MCF 10A (cell line): ENCODE results near the gene WTIP. TPM values are rescaled to one million over a fixed set of nuclear protein-coding genes. Genes with fewer than 3 reads are reported as not detected.
"Not testable (repeated sequence)": the region's sequence is repeated elsewhere in the genome, so short reads cannot be mapped to it uniquely, and the experiment has no call there.

ENCODE experiments used
- BruUV-seq: library from RNA; stranded (reverse); fragments of 400-500 nt; replicated peaks from 2 replicates; lab custom pipeline; 2021; lab: Mats Ljungman, UMichigan
- CTCF ChIA-PET: fragments of 300-600 bp; sonication (Branson Sonifier 250); formaldehyde crosslinking; extraction: SDS; loops from one replicate; lab custom pipeline; 2021; ENCODE audit warnings: antibody characterized with exemption, inconsistent platforms; lab: Yijun Ruan, JAX
- POLR2A ChIA-PET: fragments of 300-600, 350-650 bp; sonication (Branson Sonifier 250); formaldehyde crosslinking; extraction: SDS; loops from one replicate; lab custom pipeline; 2020; ENCODE audit warnings: antibody characterized with exemption, inconsistent platforms; lab: Yijun Ruan, JAX
- DNase-seq: peaks from one replicate; pipeline ENCODE4 v3.0.0-alpha.2; 2018; ENCODE audit not compliant: unreplicated experiment
- H3K27ac Mint-ChIP-seq: one replicate; pipeline ENCODE4 v1.8.0; 2022; ENCODE audit warnings: mild to moderate bottlenecking, low read depth, mixed read lengths; ENCODE audit not compliant: unreplicated experiment
- H3K27me3 Mint-ChIP-seq: one replicate; pipeline ENCODE4 v1.8.0; 2022; ENCODE audit warnings: mixed read lengths; ENCODE audit not compliant: insufficient read depth, unreplicated experiment
- H3K36me3 Mint-ChIP-seq: one replicate; pipeline ENCODE4 v1.8.0; 2022; ENCODE audit warnings: mild to moderate bottlenecking, moderate library complexity, mixed read lengths; ENCODE audit not compliant: insufficient read depth, unreplicated experiment
- H3K4me1 Mint-ChIP-seq: one replicate; pipeline ENCODE4 v1.8.0; 2022; ENCODE audit warnings: mixed read lengths; ENCODE audit not compliant: insufficient read depth, unreplicated experiment
- H3K4me3 Mint-ChIP-seq: one replicate; pipeline ENCODE4 v1.8.0; 2022; ENCODE audit warnings: mild to moderate bottlenecking, moderate library complexity, mixed read lengths; ENCODE audit not compliant: unreplicated experiment
- H3K9me3 Mint-ChIP-seq: one replicate; pipeline ENCODE4 v1.8.0; 2022; ENCODE audit warnings: mixed read lengths; ENCODE audit not compliant: unreplicated experiment
- intact Hi-C: fragments of 100-400 bp; cut with micrococcal nuclease; formaldehyde crosslinking; loops from 2 replicates; pipeline ENCODE4 v1.14.1; 2022
- total RNA-seq: library from RNA; stranded (reverse); gene quantifications from 2 replicates; pipeline ENCODE4 v1.2.3, GENCODE V29; 2022
- TF ChIP-seq, protein P1 (sequence below): fragments of 200-600 bp; IDR thresholded peaks from one replicate; pipeline ENCODE4 v1.8.0; 2022; ENCODE audit warnings: antibody characterized with exemption, mild to moderate bottlenecking; ENCODE audit not compliant: unreplicated experiment

WTIP gene
- total RNA-seq, 1 experiment from 2014 or later = 22.6 TPM

DNA sequence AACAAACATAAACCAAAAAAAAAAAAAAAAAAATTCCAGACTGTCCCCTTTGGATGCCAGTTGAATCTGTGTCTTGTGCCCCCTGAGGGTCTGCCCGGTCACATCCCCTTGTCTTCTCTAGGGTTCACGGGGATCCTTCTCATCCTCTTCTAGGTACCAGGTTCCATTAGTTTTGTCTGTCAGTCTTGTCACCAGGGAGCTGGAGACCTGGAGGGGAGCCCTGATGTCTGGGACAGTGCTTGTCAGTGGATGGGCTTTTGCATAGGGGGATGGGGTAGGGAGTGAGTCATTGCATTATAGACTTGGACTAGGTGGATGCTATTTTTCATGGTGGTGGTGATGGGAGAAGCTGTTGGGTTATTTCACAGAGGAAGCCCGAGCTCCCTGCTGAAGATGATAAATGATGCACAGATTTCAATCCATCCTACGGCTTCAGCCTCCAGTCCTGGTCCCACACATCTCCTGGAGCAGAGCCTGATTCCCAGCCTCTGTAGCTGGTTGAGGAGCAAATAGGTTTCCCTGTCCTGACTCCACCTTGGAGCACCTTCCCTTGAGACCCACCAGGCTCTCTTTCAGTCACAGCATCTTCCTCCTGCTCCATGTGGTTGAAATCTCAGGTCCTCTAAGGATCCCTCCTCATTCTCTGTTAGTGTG lies 26.0 kb downstream of the WTIP start:
- BruUV-seq = no TSS peak
- TF ChIP-seq, protein P1, sequence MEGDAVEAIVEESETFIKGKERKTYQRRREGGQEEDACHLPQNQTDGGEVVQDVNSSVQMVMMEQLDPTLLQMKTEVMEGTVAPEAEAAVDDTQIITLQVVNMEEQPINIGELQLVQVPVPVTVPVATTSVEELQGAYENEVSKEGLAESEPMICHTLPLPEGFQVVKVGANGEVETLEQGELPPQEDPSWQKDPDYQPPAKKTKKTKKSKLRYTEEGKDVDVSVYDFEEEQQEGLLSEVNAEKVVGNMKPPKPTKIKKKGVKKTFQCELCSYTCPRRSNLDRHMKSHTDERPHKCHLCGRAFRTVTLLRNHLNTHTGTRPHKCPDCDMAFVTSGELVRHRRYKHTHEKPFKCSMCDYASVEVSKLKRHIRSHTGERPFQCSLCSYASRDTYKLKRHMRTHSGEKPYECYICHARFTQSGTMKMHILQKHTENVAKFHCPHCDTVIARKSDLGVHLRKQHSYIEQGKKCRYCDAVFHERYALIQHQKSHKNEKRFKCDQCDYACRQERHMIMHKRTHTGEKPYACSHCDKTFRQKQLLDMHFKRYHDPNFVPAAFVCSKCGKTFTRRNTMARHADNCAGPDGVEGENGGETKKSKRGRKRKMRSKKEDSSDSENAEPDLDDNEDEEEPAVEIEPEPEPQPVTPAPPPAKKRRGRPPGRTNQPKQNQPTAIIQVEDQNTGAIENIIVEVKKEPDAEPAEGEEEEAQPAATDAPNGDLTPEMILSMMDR = no peak
- ChIA-PET POLR2A (no interaction called here), CTCF (interaction anchor here (0.6 kb wide), 5 partner anchors 118 to 277 kb away, joined by 3 to 7 read pairs (median 3); no protein-coding TSS in a partner anchor)
- Mint-ChIP-seq H3K36me3 (peaks cover 10% of the 10 kb centered on the region), H3K4me1 (no peaks in the 10 kb centered on the region), H3K27ac (no peak overlapping the region), H3K27me3 (no peaks in the 10 kb centered on the region), H3K9me3 (peaks cover 10% of the 10 kb centered on the region), H3K4me3 (no peak overlapping the region)
- no peak for DNase-seq
- intact Hi-C loops = no loop called here

DNA sequence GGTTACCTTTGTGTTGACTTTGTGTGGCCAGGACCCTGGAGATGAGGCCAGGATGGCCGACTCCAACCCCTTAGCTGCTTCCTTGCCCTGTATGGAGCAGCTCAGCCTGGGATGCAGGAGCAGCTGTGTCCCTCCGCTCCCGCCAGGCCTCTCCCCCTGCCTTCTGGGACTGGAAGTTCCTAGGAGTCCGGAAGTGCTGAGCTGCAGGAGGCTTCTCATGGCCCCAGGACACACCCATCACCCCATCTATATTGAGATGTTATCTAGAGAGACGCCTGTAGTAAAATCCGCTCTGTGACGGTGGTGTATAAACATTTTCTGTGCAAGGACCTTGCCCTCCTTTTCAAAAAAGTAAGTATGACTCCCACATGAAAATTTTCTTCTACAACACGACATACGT lies 27.0 kb downstream of the WTIP start:
- no TSS peak for BruUV-seq
- H3K4me1 Mint-ChIP-seq = no peaks in the 10 kb centered on the region

DNA sequence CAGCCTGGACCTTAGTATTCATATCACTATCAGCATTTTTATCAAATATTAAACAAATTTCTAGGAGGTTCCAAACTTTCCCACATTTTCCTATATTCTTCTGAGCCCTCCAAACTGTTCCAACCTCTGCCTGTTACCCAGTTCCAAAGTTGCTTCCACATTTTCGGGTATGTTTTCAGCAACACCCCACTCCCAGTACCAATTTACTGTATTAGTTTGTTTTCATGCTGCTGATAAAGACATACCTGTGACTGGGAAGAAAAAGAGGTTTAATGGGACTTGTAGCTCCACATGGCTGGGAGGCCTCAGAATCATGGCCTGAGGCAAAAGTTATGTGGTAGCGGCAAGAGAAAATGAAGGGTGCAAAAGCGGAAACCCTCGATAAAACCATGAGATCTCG lies 29.3 kb downstream of the WTIP start:
- H3K4me1 Mint-ChIP-seq, H3K27me3 Mint-ChIP-seq, H3K9me3 Mint-ChIP-seq, H3K36me3 Mint-ChIP-seq, POLR2A ChIA-PET, DNase-seq, intact Hi-C loops, BruUV-seq, H3K4me3 Mint-ChIP-seq, H3K27ac Mint-ChIP-seq: not testable (repeated sequence)
- CTCF ChIA-PET = interaction anchor here (0.8 to 0.9 kb wide), 2 partner anchors 9 to 11 kb away, joined by 3 to 4 read pairs; no protein-coding TSS in a partner anchor

More for the DNA sequence above, 27.0 kb downstream of the WTIP start:
- TF ChIP-seq, protein P1 = no peak
- no peak for DNase-seq
- no peaks in the 10 kb centered on the region for H3K27me3 Mint-ChIP-seq
- POLR2A ChIA-PET = no interaction called here
- CTCF ChIA-PET = no interaction called here
- peaks cover 10% of the 10 kb centered on the region for H3K36me3 Mint-ChIP-seq
- peaks cover 10% of the 10 kb centered on the region for H3K9me3 Mint-ChIP-seq
- no peak overlapping the region for H3K27ac Mint-ChIP-seq
- H3K4me3 Mint-ChIP-seq = no peak overlapping the region
- intact Hi-C loops = no loop called here

DNA sequence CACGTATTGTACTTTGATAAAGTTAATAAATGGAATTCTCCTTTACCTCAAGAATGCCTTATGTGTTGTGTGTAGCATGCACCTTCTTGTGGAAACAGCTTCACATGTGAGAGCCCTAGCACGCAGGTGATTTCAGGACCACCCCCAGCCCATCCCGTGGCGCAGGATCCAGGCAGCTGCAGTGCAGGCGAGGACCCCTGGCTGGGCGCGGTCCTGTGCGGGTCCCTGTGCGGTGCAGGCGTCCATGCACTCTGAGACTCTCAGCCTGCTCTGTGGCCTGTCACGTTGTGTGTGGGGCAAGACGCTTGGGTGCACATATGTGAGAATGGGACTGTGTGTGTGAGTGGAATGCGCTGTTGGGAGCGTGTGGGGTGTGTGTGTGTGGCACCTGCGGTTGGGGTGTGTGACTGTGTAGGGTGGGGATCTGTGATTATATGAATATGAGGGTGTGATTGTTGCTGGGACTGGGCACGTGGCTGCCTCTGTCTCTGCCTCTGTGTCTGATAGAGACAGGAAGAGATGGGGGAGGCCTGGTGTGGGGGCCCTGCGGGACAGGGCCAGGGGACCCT lies 30.8 kb downstream of the WTIP start:
- TF ChIP-seq, protein P1 = no peak
- Mint-ChIP-seq H3K4me1 (no peaks in the 10 kb centered on the region), H3K27ac (no peak overlapping the region), H3K4me3 (no peak overlapping the region), H3K36me3 (peaks cover 6% of the 10 kb centered on the region), H3K9me3 (peaks cover 10% of the 10 kb centered on the region), H3K27me3 (no peaks in the 10 kb centered on the region)
- BruUV-seq = no TSS peak
- POLR2A ChIA-PET = no interaction called here
- intact Hi-C loops = no loop called here
- CTCF ChIA-PET = no interaction called here
- DNase-seq = no peak
